HT1080 (cell line): ENCODE measurements around the gene RIC1. TPM values are rescaled to one million over a fixed set of nuclear protein-coding genes. Genes with fewer than 3 reads are reported as not detected.
"Not testable (repeated sequence)": the region's sequence is repeated elsewhere in the genome, so short reads cannot be mapped to it uniquely, and the experiment has no call there.

Source experiments
- DNase-seq: peaks from one replicate; pipeline ENCODE4 v3.0.0-alpha.2; 2015; ENCODE audit warnings: low read depth
- total RNA-seq: library from RNA; depleted of rRNA; stranded (reverse); fragments of >200 nt; shearing (Covaris generic); gene quantifications from 2 replicates; pipeline ENCODE4 v1.2.3, GENCODE V29; 2014

RIC1 gene
- total RNA-seq, 1 experiment from 2014 or later = 14.4 TPM

DNA sequence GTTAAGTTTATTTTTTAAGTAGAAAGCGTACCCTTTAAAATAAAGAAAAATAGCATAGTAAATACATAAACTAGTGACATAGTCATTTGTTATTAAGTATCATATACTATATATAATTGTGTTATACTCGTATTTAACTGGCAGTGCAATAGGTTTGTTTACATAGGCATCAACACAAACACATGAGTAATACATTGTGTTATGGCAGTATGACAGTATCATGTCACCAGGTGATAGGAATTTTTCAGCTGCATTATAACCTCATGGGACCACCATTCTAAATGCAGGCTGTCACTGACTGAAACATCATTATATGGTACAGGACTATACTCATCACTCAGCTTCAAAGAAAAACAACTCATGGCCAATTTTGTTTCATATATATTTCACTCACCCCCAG is 8.4 kb upstream of the RIC1 start:
- DNase-seq = no peak

DNA sequence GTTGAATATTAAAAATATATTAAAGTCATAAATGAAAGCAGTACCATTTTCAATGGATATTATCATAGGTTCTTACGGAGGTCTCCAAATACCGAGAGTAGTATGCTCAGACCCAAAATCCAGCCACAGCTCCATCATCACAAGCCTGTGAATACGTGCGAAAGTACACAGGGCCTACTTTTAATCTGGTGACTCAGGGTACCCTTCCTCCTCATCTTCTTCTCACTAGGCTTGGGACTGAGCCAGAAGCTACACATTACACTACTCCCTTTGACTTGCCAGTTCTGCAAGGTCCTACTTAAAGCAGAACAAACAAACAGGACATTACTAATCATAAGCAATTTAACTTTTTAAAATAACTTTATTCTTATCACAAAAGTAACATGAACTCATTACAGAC is 7.6 kb upstream of the RIC1 start:
- DNase-seq = peak; percentile 68

DNA sequence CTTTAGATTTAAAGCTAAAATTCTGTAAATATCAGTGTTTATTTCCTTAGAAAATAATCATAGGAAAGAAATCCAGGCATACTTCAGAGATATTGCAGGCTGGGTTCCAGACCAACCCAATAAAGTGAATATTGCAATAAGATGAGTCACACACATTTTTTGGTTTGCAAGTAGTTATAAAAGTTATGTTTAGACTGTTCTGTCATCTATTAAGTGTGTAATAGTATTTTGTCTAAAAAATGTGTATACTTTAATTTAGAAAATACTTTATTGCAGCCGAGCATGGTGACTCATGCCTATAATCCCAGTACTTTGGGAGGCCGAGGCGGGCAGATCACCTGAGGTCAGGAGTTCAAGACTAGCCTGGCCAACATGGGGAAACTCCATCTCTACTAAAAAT is 6.9 kb upstream of the RIC1 start:
- peak; percentile 45 for DNase-seq

DNA sequence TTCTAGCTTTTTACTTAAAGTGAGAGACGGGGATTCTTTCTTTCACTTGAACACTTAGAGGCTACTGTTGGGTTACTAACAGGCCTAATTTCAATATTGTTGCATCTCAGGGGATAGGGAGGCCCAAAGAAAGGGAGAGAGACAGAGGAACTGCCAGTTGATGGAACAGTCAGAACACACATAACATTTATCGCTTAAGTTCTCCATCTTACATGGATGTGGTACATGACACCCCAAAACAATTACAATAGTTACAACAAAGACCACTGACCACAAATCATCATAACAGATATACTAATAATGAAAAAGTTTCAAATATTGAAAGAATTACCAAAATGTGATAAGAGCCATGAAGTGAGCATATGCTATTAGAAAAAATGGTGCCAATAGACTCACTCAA is 4.3 kb upstream of the RIC1 start:
- DNase-seq = no peak

DNA sequence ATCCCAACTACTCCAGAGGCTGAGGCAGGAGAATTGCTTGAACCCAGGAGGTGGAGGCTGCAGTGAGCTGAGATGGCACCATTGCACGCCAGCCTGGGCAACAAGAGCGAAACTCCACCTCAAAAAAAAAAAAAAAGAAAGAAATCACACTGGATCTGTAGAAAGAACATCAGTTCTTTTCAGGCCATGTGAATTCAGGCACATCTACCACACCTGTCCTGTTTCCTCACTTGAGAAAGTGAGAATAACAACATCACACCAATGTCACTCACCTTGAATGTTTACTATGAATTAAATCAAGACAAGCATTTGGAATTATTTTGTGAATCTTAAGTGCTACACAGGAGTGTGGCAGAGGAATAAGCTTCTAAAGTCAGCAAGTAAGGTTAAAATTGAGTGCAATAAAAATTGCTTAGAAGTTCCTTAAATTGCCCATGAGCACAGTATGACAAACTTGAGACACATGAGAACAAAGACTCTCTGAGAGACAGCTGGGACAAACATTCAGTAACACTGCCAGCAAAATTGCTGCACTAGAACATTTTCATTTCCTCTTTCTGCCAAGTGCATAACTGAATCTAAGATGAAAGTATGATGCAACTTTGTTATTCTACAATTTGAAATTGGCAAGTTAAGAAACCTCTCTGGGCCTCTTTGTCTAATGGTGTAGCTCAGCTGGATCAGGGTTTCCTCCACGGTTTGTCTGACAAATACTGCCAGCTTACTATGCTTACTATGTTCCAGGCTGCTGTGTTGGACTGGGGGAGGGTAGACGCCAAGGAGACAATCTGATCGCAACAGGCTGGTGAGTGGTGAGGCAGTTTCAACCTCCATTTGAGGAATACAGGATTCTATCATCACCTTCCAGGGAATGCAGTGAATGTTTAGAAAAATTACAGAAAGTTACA is 1.9 kb upstream of the RIC1 start:
- no peak for DNase-seq

DNA sequence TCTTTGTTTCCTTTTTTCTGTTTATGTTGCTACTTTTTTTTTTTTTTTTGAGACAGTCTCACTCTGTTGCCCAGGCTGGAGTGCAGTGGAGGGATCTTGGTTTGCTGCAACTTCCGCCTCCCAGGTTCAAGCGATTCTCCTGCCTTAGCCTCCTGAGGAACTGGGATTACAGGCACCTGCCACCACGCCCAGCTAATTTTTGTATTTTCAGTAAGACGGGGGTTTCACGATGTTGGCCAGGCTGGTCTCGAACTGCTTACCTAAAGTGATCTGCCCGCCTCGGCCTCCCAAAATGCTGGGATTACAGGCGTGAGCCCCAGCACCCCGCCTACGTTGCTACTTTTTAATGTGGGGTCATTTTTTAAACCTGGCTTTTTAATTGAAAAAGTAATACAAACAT is 1.2 kb upstream of the RIC1 start:
- DNase-seq = not testable (repeated sequence)

DNA sequence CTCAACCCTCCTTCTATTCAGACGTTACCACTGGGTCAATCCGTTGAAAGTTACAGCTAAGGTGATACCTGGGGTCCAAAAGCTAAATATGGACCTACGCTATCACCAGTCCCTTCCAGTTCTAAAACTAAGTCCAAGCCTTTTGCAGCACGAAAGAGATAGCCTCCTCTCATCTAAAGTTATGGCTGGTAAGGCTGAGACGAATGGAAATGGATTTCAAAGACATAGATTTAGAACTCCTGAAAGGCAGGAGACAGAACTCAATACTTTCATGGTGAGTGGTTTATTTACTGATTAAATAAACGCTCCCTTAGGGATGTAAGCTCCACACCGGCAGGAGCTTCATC is 751 bp upstream of the RIC1 start:
- DNase-seq = no peak

DNA sequence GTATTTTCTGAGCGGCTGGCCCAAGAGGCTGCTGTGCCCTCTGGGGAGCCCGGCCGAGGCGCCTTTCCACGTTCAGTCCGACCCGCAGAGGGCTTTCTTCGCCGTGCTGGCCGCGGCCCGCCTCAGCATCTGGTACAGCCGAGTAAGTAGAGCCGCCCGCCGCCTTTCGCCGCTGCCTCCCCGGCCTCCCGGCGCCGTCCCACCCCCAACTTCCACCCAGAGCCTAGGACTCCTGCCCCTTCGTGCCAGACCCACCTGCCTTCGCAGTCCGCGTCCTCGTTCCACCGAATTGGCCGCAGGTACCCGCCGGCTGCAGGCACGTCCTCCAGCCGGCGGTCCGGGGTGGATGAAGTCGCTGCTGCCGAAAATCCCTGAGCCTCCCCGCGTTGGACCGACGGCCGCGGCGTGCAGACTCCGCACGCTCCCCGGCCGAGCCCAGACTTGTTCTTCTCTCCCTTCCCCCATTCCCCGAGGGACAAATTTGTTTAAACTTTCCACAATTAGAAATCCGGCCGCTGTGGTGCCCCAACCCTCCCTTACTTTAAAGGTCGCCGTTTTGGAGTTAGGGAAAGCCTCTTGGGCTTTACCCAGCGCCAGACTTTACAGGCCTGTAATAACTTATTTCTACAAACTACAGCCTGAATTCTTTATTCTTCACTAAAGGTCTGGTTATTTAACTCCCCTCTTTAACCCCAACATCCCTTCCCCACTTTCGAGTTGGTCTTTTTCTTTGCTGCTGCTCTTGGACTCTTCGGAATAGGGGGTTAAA is 589 bp downstream of the RIC1 start:
- DNase-seq = peak; percentile 34

DNA sequence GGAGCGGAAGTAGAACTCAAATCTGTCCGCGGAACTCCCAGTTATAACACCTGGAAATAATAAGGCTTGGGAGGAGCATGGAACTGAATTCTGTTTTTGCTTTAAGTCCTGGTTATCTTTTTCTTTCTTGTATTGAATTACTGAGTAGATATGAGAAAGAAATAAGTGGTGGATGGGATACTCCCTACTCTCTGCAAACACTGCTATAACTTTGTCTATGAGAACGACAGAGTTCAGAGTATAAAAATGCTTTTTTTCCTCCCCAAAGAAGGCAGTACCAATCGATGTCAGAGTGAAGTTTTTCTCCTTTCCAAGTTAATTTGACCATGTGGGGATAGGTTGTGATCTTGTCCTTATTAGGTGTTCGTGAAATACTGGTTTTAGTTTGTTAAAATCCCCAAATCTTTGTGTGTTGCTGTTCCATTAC is 1.2 kb downstream of the RIC1 start:
- peak; percentile 44 for DNase-seq

DNA sequence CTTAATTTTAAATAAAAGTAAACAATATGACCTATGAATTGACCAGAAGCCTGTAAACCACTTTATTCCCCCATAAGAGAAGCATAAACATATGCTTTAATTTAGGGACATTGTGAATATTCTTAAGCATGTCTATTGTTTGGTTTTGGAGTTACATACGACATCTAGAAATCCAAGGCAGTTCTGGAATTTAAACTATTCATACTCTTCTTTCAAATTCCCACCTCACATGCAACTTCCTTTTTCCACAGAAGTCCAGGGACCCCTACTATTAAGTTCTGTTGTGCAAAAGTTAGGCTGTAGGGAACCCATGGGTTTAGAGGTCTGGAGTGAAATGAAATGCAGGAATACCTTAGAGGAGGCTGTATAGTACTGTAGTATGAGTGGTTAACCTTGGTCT is 2.1 kb downstream of the RIC1 start:
- no peak for DNase-seq

DNA sequence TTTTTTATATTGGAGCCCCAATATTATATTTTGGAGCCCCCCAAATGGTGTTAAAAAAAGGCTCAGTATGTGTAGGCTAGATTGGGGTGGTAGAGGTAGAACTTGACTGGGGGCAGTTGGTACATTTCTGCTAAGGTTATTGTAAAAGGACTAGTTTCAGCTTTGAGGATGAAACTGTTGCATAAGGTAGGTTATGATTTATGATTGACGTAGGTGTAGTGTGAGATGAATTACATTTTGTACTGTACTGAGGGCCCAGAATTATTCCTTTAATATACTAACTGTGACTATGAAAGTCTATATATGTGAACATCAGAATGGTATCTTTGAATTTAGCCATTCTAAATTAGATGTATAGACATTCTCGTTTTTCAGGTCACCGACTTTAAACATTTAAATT is 3.6 kb downstream of the RIC1 start:
- DNase-seq = no peak

DNA sequence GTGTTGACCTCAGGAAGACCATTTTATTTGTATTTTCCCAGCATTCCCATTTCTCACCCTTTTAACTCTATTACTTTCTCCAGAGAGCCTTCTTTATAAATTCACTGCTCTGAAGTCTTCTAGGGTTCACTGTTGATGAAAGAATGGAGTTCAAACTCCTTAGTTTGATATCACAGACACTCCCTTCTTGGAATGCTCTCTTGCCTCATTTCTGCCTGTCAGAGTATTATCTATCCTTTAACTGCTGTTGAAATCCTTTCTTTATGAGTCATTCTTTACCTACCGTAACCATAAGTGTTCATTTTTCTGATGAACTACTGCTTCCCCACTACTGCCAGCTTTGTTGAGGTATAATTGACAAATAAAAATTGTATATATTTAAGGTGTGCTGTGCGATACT is 4.3 kb downstream of the RIC1 start:
- peak; percentile 47 for DNase-seq

DNA sequence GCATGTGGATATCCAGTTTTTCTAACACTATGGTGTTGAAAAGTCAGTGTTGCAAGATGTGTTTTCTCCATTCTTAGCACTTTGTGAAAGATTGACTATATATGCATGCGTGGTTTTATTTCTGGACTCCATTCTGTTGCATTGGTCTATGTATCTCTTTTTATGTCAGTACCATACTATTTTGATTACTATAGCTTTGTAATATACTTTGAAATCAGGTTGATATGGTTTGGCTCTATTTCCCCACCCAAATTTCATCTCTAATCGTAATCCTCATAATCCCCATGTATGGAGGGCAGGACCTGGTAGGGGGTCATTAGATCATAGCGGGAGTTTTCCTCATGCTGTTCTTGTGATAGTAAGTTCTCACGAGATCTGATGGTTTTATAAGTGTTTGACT is 6.5 kb downstream of the RIC1 start:
- no peak for DNase-seq

DNA sequence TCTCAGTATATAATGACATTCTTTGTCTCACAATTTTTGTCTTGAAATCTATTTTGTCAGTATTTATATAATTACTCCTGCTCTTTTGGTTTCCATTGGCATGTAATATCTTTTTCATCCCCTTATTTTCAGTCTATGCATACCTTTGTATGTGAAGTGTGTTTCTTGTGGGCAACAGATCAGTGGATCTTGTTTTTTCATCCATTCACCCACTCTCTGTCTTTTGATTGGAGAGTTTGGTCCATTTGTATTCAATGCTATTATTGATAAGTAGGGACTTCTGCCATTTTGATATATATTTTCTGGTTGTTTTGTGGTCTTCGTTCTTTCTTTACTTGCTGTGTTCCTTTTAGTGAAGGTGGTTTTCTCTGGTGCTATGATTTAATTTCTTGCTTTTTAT is 10.9 kb downstream of the RIC1 start:
- no peak for DNase-seq

DNA sequence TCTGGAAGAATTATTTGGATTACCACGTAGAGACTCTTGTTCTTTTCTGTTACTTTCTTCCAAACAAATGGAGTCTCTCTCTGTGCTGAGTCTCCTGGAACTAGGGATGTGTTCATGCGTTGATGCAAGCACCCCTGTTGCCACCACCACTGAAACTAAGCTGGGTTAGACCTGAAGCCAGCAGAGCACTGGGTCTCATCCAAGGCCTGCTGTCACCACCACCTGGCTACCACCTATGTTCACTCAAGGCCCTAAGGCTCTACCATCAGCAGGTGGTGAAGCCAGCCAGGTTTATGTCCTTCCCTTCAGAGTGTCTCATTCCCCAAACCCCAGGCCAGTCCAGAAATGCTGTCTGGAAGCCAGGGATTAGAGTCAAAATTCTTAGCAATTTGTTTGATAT is 13.3 kb downstream of the RIC1 start:
- no peak for DNase-seq

DNA sequence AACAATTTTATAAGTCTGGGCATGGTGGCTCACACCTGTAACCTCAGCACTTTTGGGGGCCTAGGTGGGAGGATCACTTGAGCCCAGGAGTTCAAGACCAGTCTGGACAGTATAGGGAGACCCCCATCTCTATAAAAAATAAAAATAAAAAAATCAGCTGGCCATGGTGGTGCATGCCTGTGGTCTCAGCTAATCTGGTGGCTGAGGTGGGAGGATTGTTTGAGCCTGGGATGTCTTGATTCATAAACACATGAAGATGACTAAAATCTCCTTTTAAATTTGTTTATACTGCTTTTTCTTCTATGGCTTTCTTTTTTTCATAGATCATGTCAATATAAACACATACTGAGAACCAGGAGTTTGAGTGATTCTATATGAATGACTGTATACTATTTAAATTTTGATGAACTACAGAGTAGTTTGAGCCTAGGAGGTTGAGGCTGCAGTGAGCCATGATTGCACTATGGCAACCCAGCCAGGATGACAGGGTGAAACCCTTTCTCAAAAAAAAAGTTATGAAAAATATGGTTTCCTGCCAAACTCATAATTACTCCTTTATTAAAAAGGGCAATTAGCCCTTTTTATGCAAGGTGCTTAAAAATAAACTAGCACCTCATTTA is 14.2 kb downstream of the RIC1 start:
- DNase-seq = no peak

DNA sequence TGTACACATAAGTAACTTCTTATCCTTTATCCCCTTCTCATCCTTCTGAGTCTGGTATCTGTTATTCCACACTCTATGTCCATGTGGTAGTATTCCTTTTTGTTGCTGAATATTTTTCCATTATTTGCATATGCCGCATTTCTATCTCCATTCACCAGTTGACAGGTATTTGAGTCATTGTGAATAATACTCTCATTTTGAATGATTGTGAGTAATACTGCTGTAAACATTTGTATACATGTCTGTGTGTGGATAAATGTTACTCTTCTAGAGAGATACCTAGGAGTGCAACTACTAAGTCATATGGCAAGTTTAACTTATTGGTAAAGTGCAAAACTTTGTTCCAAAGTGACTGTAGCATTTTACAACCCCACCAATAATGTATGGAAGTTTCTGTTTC is 15.6 kb downstream of the RIC1 start:
- DNase-seq = peak; percentile 13

DNA sequence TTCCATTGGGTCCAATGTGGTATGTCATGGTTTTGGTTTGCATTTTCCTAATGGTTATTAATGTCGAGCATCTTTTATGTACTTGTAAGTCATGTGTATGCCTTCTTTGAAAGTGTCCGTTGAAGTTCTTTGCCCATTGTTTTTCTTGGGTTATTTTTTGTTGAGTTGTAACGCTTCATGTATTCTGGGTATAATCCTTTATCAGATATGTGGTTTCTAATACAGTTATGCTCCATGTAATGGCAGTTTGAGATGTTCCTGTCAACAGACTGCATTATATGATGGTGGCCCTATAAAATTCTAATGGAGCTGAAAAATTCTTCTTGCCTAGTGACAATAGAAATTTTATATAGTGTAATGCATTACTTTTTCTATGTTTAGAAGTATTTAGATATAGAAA is 17.2 kb downstream of the RIC1 start:
- DNase-seq = no peak

DNA sequence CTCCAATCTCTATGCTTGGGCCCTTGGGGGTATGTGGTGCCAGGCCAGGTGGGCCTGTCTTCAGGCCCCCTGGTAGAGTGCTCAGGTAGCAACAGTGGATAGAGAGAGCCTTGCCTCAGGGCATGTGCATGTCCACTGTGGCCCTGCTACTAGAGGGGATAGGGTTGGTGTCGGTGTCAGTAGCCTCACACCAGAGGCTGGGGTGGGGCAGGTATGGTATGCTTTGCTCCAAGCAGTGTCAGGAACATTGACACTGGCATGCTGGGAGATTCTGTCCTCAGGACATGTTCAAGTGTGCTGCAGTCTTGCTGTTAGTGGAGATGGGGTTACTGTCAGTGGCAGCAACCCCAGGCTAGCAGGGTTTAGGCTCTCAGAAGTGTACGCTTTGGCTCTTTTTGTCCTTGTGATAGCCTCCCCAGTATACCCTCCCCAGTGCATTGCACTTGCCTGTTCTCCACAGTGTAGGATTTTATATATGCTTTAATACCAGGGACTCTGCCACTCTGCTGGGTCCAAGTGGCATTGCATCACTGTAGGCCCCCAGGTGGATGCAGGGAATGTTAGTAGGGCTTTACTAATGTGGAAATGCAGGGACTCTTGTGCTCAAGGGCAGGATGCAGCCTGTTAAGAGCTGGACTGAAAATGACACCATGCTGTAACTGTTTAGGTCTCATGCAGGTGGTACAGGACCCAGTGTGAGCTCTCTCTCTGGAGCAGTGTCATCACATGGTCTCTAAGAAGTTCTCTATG is 21.6 kb downstream of the RIC1 start:
- DNase-seq = no peak

DNA sequence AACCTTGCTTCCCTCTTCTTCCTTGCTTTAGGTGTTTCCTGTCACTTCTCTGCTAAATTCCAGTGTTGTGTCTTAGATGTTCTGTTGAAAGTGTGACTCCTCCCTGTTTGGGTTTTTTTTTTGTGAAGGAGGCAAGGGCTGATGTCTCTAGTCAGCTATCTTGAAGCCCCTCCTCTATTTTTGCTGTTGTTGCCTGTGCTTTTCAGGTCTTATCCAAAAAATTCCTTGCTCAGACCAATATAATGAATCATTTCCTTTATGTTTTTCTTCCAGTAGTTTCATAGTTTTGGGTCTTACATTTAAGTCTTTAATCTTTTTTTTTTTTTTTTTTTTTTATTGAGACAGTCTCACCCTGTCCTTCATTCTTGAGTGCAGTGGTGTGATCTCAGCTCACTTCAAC is 22.3 kb downstream of the RIC1 start:
- DNase-seq = peak; percentile 72

DNA sequence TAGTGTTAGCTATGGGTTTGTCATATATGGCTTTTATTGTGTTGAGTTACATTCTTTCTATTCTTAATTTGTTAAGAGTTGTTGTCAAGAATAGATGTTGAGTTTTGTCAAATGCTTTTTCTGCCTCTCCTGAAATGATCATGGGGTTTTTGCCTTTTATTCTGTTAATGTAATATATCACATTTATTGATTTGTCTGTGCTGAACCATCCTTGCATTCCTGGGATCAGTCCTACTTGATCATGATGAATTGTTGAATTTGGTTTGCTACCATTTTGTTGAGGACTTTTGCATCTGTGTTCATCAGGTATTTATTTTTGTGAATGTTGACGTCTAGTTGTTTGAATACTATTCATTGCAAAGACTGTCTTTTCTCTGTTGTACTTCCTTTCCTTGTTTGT is 23.9 kb downstream of the RIC1 start:
- DNase-seq = no peak

DNA sequence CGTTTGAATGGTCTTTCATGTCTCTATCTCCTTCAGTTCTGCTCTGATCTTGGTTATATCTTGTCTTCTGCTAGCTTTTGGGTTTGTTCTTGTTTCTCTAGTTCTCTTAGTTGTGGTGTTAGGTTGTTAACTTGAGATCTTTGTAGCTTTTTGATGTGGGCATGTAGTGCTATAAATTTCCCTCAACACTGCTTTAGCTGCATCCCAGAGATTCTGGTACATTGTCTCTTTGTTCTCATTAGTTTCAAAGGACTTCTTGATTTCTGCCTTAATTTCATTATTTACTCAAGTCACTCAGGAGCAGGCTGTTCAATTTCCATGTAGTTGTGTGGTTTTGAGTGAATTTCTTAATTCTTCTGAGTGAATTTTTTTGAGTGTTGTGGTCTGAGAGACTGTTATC is 33.9 kb downstream of the RIC1 start:
- DNase-seq = not testable (repeated sequence)
